Body of pancreas (tissue), 4 donors: ENCODE results near the gene ACAP3. TPM values are rescaled to one million over a fixed set of nuclear protein-coding genes. Genes with fewer than 3 reads are reported as not detected.
A peak's percentile ranks its signal among the peaks of the same experiment; 100 is the strongest.

Experiments used
- ATAC-seq: fragments of 150-250 bp; one replicate; pipeline ENCODE4 v1.9.1; 2016
- DNase-seq, 4 donors: peaks; one replicate each; pipeline ENCODE4 v3.0.0-alpha.2; 2019
- H3K27ac ChIP-seq, 4 donors: fragments of 200-600 bp; sonication (generic); 1 replicate in 3 of 4; 2 replicates in 1 of 4; pipeline versions ENCODE4 v1.5.1 to v1.6.1; 2016 to 2019; ENCODE audit warnings: mild to moderate bottlenecking in 1 of 4, mixed read lengths in 1 of 4, moderate library complexity in 1 of 4
- H3K27me3 ChIP-seq, 2 donors: fragments of 200-600 bp; sonication (generic); one replicate each; pipeline ENCODE4 v1.6.0; 2016; ENCODE audit warnings: mild to moderate bottlenecking in 1 of 2
- H3K36me3 ChIP-seq, 2 donors: fragments of 200-600 bp; sonication (generic); replicated peaks in 1 of 2; 2 replicates each; pipeline ENCODE4 v1.5.1; 2016; ENCODE audit warnings: low read depth in 2 of 2; ENCODE audit not compliant: insufficient read depth in 1 of 2
- H3K4me1 ChIP-seq: fragments of 200-600 bp; sonication (generic); one replicate; pipeline ENCODE4 v1.6.0; 2016
- H3K4me3 ChIP-seq, 2 donors: fragments of 200-600 bp; sonication (generic); 1 replicate in 1 of 2; 2 replicates in 1 of 2; pipeline ENCODE4 v1.5.1; 2016 to 2019
- H3K9me3 ChIP-seq, 3 donors: fragments of 200-600 bp; sonication (generic); 1 replicate in 2 of 3; 2 replicates in 1 of 3; pipeline ENCODE4 v1.5.1; 2016
- POLR2A ChIP-seq, 3 donors: fragments of 450-650 bp; IDR thresholded peaks; one replicate each; pipeline ENCODE4 v1.6.1; 2016; ENCODE audit warnings: antibody characterized with exemption in 3 of 3, mild to moderate bottlenecking in 2 of 3
- WGBS, 2 donors: methylation state at CpG; one replicate each; pipeline ENCODE4 v1.1.5; 2017; 5-methylcytosine and 5-hydroxymethylcytosine counted together
- intact Hi-C: fragments of 100-400 bp; cut with DNase I; formaldehyde crosslinking; loops from one replicate; pipeline ENCODE4 v1.15.1; 2023
- microRNA-seq, 2 donors: library from miRNA; unstranded; fragments of <30 nt; microRNA quantifications; one replicate each; pipeline ENCODE4, GENCODE V29; 2016; ENCODE audit warnings: borderline number of aligned reads in 2 of 2, borderline replicate concordance in 2 of 2
- small RNA-seq: library from RNA; depleted of rRNA; stranded (forward); fragments of <200 nt; gene quantifications from one replicate; pipeline ENCODE3, GENCODE V24; 2016
- total RNA-seq, 2 donors: library from RNA; depleted of rRNA; stranded (reverse); fragments of >200 nt; gene quantifications; one replicate each; pipeline ENCODE4 v1.1.0, GENCODE V29; 2016
- TF ChIP-seq, protein P1 (sequence below), 7 experiments: fragments of 450-650 bp in 4 of 7; fragments of 200-600 bp in 3 of 7; sonication (generic) in 3 of 7; IDR thresholded peaks; one replicate each; pipeline ENCODE4 v1.5.1; 2016 to 2019; ENCODE audit warnings: antibody characterized with exemption in 7 of 7

ACAP3 gene
- total RNA-seq, 2 donors from 2014 or later, result 37.9 to 53.7 TPM

DNA sequence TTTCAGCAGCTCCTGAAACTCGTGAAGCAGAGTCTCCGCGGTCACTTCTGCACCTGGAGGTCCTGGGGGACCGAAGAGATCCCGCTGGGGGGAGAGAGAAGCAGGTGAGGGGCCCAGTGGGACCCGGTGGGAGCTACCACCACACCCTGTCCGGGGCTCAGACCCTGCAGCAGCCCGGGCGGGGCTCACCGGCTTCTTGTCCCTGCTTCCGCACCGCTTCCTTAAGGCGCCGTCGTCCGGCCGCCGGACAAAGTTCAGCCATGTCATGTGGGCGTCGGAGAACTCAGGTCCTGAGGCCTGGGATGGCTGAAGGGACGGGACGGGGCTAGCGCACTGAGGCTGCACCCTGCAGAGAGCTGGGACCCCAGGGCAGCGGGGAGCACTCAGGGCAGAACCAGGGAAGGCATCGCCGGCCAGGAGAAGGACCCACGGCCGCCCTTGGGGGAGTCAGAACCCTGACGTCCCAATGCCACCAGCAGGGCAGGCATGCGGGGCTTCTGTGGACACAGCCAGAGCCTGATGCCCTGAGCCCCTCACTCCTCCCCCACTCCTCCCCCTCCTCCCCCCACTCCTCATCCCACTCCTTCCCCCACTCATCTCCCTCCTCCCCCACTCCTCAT is 63.4 kb downstream of the ACAP3 start:
- no peaks in the 10 kb centered on the region for H3K27me3 ChIP-seq
- intact Hi-C loops, result no loop called here
- H3K4me1 ChIP-seq, result no peaks in the 10 kb centered on the region
- no peak for TF ChIP-seq POLR2A (IDR thresholded peaks at IDR 0.05)
- TF ChIP-seq, protein P1, sequence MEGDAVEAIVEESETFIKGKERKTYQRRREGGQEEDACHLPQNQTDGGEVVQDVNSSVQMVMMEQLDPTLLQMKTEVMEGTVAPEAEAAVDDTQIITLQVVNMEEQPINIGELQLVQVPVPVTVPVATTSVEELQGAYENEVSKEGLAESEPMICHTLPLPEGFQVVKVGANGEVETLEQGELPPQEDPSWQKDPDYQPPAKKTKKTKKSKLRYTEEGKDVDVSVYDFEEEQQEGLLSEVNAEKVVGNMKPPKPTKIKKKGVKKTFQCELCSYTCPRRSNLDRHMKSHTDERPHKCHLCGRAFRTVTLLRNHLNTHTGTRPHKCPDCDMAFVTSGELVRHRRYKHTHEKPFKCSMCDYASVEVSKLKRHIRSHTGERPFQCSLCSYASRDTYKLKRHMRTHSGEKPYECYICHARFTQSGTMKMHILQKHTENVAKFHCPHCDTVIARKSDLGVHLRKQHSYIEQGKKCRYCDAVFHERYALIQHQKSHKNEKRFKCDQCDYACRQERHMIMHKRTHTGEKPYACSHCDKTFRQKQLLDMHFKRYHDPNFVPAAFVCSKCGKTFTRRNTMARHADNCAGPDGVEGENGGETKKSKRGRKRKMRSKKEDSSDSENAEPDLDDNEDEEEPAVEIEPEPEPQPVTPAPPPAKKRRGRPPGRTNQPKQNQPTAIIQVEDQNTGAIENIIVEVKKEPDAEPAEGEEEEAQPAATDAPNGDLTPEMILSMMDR (IDR thresholded peaks at IDR 0.05), result no peak
- WGBS, 2 donors, result 64 to 81% methylated on average over 3 to 29 of the region's 30 CpGs
- ATAC-seq, result no peak
- no peaks in the 10 kb centered on the region for H3K36me3 ChIP-seq
- no peaks in the 10 kb centered on the region for H3K9me3 ChIP-seq
- H3K4me3 ChIP-seq, result no peak overlapping the region
- no peak overlapping the region for H3K27ac ChIP-seq
- no peak for DNase-seq

DNA sequence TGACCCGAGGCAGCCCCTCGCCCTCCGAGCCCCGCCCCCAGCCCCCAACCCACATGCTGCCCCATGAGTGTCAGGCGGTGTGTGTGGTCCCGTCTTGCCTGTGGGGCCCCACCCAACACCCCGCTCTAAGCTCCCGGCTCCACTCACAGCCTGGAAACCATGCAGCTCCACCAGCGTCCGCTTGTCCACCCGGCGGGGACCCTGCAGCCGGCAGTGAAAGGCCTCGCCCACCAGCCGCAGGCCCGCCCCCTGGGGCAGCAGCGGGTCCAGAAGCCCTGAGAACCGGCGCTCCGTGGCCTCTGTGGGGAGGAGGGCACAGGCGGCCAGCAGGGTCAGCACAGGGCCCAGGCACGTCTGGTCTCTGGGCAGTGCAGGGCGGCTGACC is 63.9 kb downstream of the ACAP3 start:
- H3K4me3 ChIP-seq, result no peak overlapping the region
- ATAC-seq (no peak), DNase-seq (no peak)
- 84% methylated on average over 22 of the region's 23 CpGs; no CpG with 5 or more reads in 1 of the 2 donors for WGBS, 2 donors
- H3K4me1 ChIP-seq, result no peaks in the 10 kb centered on the region
- intact Hi-C loops, result no loop called here
- no peaks in the 10 kb centered on the region for H3K36me3 ChIP-seq
- TF ChIP-seq, protein P1 (IDR thresholded peaks at IDR 0.05), result no peak
- TF ChIP-seq POLR2A (IDR thresholded peaks at IDR 0.05), result no peak
- no peaks in the 10 kb centered on the region for H3K9me3 ChIP-seq
- no peaks in the 10 kb centered on the region for H3K27me3 ChIP-seq
- no peak overlapping the region for H3K27ac ChIP-seq

DNA sequence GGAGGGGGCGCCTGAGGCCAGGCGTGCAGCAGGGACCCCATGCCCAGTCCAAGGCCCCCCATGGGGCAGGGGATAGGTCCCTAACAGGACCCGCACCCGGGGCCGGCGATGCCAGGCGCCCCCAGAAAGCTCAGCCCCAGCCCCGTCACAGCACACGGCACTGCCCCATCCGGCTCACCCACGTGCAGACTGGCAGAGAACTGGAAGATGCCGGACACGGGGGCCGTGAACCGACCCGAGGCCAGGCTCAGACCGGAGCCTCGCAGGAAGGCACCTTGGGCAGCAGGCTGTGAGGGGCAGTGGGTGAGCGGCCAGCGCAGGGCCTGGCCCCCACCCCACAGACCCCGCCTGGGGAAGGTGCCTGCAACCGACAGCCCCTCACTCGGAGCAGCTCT is 64.5 kb downstream of the ACAP3 start:
- TF ChIP-seq, protein P1 (IDR thresholded peaks at IDR 0.05), result no peak
- no peak for TF ChIP-seq POLR2A (IDR thresholded peaks at IDR 0.05)
- 91% methylated on average over 23 of the region's 23 CpGs; no CpG with 5 or more reads in 1 of the 2 donors for WGBS, 2 donors
- no peaks in the 10 kb centered on the region for H3K4me1 ChIP-seq
- DNase-seq (no peak), ATAC-seq (no peak)
- intact Hi-C loops, result no loop called here
- H3K27me3 ChIP-seq, result no peaks in the 10 kb centered on the region
- no peaks in the 10 kb centered on the region for H3K9me3 ChIP-seq
- H3K27ac ChIP-seq, result no peak overlapping the region
- no peak overlapping the region for H3K4me3 ChIP-seq
- no peaks in the 10 kb centered on the region for H3K36me3 ChIP-seq

DNA sequence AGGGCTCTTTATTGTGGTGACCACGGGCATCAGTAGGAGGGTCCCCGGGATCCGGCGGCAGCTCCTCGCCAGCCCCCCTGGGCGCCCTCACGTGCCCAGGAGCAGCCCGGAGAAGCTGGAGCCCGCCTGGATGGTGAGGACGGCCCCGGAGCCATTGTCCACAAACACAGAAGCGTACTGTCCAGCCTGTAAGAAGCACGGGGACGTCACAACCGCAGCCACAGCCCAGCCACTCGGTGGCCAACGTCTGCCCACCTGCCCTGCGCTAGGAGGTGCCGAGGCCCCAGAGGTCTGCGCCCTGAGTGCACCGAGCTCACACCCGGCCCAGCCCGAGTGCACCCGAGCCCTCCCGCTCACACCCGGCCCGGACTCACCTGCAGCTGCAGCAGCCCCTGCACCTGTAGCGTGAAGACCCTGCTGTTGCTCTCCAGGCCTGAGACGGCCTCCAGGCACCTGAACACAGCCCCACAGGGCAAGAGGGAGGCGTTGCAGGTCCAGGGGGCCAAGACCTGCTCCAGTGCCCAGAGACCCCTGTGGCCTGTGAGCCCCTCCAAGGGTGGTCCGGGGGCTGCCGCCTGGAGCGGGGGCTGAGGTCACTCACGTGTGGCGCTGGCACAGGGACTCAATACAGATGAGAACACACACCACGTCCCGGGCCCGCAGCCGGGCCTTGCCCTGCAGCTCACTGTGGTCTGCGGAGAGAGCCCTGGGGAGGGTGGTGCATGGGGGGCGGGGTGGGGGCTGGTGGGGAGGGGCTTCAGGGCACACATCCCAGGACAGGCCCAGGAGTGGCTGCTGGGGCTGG is 65.1 kb downstream of the ACAP3 start:
- 88% methylated on average over 30 of the region's 41 CpGs; no CpG with 5 or more reads in 1 of the 2 donors for WGBS, 2 donors
- DNase-seq (no peak), ATAC-seq (no peak)
- Histone ChIP-seq H3K27me3 (no peaks in the 10 kb centered on the region), H3K36me3 (no peaks in the 10 kb centered on the region), H3K4me3 (no peak overlapping the region), H3K27ac (no peak overlapping the region), H3K4me1 (peaks cover 4% of the 10 kb centered on the region), H3K9me3 (no peaks in the 10 kb centered on the region)
- TF ChIP-seq, protein P1 (IDR thresholded peaks at IDR 0.05), result no peak
- intact Hi-C loops, result no loop called here

Small RNA genes lying within 50 kb of the gene (microRNA-seq; reads per million reads assigned to microRNA genes)
- gene MIR6726 (0.45 to 0.47 reads per million in 2 donors), gene MIR6727 (0 reads per million in 2 donors), gene MIR6808 (0.45 to 0.47 reads per million in 2 donors)

Small RNA genes lying within 50 kb of the gene (small RNA-seq; reads per million reads assigned to genes)
- 0.70 reads per million, percentile 15 among the genes with 10 or more reads in this experiment for gene MIR6726

Other genes with a start within 250 kb of the ACAP3 start
- under 1 TPM in 1 of 2 donors, not detected in 1; 0.26 TPM for gene RNF223, start 233.6 kb downstream of the ACAP3 start, total RNA-seq
- 10 to 100 TPM in 1 of 2 donors, 1 to 10 TPM in 1; 8.8 to 13.2 TPM for gene C1orf159, start 191.8 kb downstream of the ACAP3 start, total RNA-seq
- under 1 TPM; 0.66 to 0.78 TPM for gene TTLL10, start 134.1 kb downstream of the ACAP3 start, total RNA-seq
- not detected for gene TNFRSF18, start 101.3 kb downstream of the ACAP3 start, total RNA-seq
- gene TNFRSF4, start 93.8 kb downstream of the ACAP3 start, total RNA-seq, result 1 to 10 TPM in 1 of 2 donors, under 1 TPM in 1; 0.99 to 2.6 TPM
- 10 to 100 TPM; 89.2 to 97.6 TPM for gene SDF4, start 75.9 kb downstream of the ACAP3 start, total RNA-seq
- gene B3GALT6, start 75.7 kb downstream of the ACAP3 start, total RNA-seq, result 10 to 100 TPM; 18.4 to 35.6 TPM
- not detected for gene C1QTNF12, start 61.2 kb downstream of the ACAP3 start, total RNA-seq
- 10 to 100 TPM; 23.6 to 39.2 TPM for gene UBE2J2, start 34.1 kb downstream of the ACAP3 start, total RNA-seq
- 1 to 10 TPM; 4.0 to 4.2 TPM for gene SCNN1D, start 27.5 kb downstream of the ACAP3 start, total RNA-seq
- gene PUSL1, start 667 bp upstream of the ACAP3 start, total RNA-seq, result 10 to 100 TPM; 20.2 to 20.8 TPM
- 100 to 1,000 TPM in 1 of 2 donors, 10 to 100 TPM in 1; 89.0 to 189 TPM for gene INTS11, start 16.7 kb upstream of the ACAP3 start, total RNA-seq
- 10 to 100 TPM; 15.6 to 33.0 TPM for gene CPTP, start 16.9 kb upstream of the ACAP3 start, total RNA-seq
- gene TAS1R3, start 23.4 kb upstream of the ACAP3 start, total RNA-seq, result under 1 TPM in 1 of 2 donors, not detected in 1; 0.26 TPM
- 10 to 100 TPM; 58.1 to 84.4 TPM for gene DVL1, start 41.5 kb upstream of the ACAP3 start, total RNA-seq
- 10 to 100 TPM; 23.3 to 48.5 TPM for gene MXRA8, start 50.6 kb upstream of the ACAP3 start, total RNA-seq
- gene AURKAIP1, start 67.3 kb upstream of the ACAP3 start, total RNA-seq, result 10 to 100 TPM; 79.4 to 93.7 TPM
- gene CCNL2, start 91.4 kb upstream of the ACAP3 start, total RNA-seq, result 100 to 1,000 TPM; 225 to 246 TPM
- 10 to 100 TPM; 72.8 to 85.9 TPM for gene MRPL20, start 99.4 kb upstream of the ACAP3 start, total RNA-seq
- gene ANKRD65, start 113.3 kb upstream of the ACAP3 start, total RNA-seq, result 10 to 100 TPM; 11.2 to 15.5 TPM
- 10 to 100 TPM; 47.1 to 55.5 TPM for gene VWA1, start 127.8 kb upstream of the ACAP3 start, total RNA-seq
- 1 to 10 TPM; 1.6 to 2.3 TPM for gene ATAD3C, start 141.8 kb upstream of the ACAP3 start, total RNA-seq
- 10 to 100 TPM; 16.6 to 37.2 TPM for gene ATAD3B, start 163.8 kb upstream of the ACAP3 start, total RNA-seq
- gene ATAD3A, start 204.2 kb upstream of the ACAP3 start, total RNA-seq, result 10 to 100 TPM; 15.8 to 20.8 TPM
- gene TMEM240, start 232.7 kb upstream of the ACAP3 start, total RNA-seq, result 1 to 10 TPM; 1.0 to 3.6 TPM